HG03280 (cell line): ENCODE results near the gene ACER2.
A peak's percentile ranks its signal among the peaks of the same experiment; 100 is the strongest.

ENCODE experiments used
- ATAC-seq: cut with Tn5 transposase; IDR thresholded peaks from one replicate; pipeline ENCODE4 v1.9.1; 2021; ENCODE audit warnings: mild to moderate bottlenecking, moderate library complexity; ENCODE audit not compliant: unreplicated experiment

The ACER2 gene

GRCh38 chr9:19451240-19452087 is 42.7 kb downstream of the ACER2 start:
- ATAC-seq, result peak; percentile 95

GRCh38 chr9:19456426-19456825 is 47.6 kb downstream of the ACER2 start:
- no peak for ATAC-seq

DNA sequence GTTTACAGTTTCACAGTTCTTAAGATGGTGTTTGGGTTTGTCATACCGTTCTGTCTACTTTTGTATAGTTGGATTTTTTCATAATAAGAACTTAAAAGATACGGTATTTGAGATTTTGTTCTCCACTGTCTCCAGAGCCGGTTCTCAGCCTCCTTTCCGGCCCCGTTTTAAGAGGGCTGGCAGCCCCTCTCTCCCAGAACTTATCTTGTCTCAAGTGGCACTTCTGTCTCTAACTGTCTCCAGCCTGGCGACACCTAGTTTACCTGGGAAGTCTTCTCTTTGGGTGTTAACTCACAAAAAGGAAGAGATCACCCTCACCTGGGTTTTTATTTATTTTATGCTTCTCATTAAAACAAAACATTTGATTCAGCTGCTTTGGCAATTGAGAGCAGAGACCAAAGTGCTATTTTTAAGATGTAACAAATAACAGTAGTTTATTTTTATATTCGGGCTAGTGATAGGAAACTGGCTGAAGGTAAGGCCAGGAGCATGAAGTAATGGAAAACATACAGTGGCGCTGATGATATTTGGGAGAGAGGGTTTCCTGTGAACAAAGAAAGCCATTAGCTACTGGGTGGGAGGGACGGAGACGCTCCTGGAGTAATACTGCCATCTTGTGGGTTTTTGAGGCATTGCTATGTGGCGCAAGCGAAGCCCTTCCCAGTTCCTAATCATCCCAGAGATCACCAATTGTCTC is 48.3 kb downstream of the ACER2 start:
- ATAC-seq, result peak; percentile 79

GRCh38 chr9:19457693-19458009 is 48.8 kb downstream of the ACER2 start:
- ATAC-seq, result no peak

DNA sequence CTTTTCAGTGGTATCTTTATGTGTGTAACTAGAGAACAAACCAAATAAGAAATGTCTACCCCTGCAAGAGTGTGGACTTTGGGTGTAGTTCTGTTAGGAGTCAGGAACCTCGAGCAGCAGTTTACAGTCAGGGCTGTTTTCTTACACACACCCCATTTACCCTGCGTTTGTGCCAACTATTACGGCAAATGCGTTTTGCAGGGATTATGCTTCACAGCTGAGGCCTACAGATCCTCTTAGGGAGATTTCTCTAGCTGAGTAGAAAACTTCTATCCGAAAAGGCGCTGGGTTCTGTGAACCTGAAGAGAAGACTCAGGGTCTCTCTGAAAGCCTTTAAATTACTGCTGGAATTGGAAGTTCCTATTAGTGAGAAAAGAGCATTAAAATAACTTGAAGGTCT is 51.4 kb downstream of the ACER2 start:
- ATAC-seq, result no peak

- ATAC-seq, result no peak
Observed at GRCh38 chr9:19461135-19461534, 52.3 kb downstream of the ACER2 start.

DNA sequence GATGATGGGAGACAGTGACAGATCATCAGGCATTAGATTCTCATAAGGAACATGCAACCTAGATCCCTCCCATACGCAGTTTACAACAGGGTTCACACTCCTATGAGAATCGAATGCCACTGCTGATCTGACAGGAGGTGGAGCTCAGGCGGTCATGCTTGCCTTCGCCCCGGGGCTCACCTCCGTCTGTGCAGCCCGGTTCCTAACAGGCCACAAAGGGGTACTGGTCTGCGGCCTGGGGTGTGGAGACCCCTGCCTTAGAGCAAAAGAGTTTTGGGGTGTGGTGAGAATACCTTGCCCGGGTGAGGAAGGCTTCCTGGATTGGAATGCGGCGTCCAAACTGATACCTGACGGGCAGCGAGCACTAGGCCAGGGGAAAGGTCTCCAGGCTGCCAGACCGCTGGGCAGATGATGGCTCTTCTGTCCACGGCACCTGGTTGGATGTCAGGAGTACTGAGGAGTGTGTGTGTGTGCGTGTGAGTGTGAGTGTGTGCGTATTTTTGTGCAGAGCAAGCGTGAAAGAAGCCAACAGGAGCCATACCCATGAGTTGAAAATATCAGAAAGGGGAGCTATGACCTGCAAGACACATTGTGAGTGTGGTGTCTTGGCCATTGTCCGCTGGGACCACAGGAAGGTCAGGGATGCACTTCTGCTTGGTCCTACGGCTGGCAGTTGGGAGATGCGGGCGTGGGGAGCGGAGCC is 55.4 kb downstream of the ACER2 start:
- no peak for ATAC-seq

DNA sequence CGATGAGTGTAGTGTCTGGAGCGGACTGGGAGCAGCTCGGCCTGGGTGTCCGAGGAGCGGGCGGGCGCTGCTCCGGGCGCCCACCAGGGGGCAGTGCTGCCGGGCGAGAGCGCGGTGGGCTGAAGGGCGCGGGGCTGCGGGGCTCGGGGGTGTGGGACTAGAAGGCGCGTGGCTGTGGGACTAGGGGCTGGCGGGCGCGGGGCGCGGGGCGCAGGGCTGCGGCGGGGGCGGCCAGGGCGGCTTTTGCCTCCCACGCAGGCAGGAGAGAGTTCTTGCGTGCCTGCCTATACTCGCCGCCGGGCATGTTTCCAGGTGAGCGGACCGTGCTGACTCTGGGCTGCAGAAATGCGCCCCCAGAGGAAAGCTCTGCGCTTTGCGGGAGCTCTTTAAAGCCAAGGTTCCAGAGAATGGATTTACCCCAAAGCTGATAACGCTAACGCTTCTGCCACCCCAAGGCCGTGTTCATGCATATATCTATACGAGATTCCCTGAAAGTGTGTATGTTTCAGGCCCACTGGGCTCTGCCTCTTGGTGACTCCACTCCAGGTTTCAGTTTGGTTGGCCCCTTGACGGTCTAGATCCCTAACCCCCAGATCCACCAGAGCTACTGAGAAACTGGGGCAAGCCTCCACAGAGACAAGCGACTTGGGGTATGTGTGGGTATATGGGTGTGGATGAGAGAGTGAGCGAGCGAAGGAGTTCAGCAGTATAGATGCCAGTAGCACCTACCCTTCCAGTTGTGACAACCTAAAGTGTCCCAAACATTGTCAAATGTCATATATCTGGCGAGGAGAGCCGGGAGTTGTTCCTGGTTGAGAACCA is 56.2 kb downstream of the ACER2 start:
- ATAC-seq, result peak; percentile 92

DNA sequence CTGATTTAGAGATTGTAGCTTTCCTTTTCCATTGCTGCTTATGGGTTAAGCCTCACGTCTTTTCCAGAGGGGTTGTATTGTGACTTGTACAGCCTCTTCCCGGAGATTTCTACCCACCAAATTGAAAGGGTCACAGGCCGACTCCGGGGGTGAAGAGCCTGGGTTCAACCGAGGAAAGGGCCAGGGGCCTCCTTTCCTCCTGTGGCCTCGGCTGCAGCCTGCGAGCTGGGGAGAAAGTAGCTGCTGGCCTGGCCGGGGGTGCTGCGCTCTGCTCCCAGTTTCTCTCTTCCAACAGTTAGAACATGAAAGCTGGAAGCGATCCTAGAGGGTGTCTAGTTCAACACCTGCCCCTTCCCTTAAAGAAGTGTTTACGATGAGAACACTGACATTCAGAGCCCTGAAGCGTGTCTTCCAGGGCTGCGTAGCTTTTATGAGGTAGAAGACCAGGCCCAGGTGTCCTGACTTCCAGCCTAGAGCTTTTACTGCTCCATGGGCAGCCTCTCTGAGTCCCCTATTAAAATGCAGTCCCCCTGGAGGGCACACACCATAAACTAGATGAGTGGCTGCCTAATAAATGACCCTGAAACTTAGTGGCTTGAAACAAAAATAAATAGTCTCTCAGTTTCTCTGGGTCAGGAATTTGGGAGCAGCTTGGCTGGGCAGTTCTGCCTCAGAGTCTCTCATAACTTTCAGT is 56.9 kb downstream of the ACER2 start:
- no peak for ATAC-seq

DNA sequence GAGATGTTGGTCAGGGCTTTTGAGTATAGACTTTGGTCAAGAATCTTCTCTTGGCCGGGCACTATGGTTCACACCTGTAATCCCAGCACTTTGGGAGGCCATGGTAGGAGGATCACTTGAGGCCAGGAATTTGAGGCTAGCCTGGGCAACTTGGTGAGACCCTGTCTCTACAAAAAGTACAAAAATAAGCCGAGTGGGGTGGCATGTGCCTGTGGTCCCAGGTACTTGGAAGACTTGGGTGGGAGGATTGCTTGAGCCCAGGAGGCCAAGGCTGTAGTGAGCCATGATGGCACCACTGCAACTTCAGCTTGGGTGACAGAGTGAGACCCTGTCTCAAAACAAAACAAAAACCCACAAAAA is 57.5 kb downstream of the ACER2 start:
- ATAC-seq, result no peak

GRCh38 chr9:19469271-19469670 is 60.5 kb downstream of the ACER2 start:
- ATAC-seq, result no peak

GRCh38 chr9:19470567-19470966 is 61.8 kb downstream of the ACER2 start:
- no peak for ATAC-seq

DNA sequence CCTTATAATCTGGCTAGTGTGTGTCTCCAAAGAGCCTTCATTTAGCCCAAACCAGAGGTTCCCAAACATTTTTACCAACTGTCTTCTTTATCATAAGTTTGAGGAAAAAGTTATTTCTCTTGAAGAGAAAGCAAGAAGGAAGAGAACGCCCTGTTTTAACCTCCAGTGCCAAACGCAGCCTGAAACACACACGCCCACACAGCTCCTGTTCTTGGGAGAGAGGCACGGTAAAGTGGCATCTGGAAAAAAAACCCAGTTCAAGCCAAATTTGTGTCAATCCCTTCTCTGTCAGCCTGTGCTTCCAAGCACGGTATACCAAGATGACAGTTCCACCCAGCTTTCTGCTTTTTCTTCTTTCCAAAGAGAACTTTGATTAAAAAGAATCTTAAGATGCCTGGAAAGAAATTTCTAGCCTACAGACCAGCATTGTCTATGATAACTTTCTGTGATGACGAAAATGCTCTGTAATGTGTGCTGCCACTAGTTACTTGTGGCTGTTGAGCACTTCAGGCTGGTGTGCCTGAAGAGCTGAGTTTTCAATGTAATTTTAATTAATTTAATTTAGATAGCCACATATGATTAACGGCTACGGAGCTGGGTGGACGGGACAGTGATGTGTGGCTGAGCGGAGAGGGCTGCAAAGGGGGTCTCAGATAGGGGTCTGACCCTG is 62.3 kb downstream of the ACER2 start:
- ATAC-seq, result no peak

DNA sequence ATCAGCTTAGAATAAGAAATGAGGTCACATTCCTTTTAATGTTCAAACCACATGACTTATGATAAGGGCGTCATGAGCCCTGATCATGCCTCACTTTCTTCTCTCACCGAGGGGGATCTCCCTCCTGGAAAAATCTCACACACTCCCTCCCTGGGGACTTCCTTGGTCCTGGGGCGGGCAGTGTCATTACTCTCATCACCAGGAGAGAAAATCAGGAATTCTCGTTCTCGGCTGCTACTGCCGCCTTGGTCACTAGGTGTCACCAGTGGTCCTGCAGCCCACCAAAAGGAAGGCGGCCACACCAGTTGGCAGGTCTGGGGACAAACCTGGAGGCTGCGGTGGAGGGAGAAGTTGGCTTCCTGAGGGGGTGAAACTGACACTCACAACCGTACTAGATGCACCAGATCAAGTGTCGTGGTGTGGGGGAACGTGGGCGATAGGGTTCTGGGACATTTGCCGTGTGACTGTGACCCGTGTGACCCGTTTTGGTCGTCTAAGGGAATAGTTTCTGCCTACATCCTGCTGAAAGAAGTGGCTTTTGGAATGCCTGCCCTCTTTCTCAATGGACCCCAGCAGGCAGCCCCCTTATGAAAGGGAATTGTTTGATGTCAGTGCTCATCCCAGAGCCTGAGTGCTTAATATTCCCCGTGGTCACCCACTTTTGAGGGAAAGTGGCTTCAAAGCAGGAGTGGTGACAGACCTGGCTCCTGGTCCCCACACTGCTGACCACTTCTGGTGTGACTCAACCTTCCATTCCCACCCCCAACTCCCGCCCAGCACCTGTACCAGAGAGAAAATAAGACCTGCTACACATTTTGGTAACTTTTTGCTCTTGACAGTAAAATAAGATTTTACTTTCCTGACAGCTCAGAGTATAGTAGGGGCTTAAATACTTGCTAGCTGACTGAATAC is 63.2 kb downstream of the ACER2 start:
- ATAC-seq, result peak; percentile 79

- ATAC-seq, result no peak
Observed at GRCh38 chr9:19473605-19474004, 64.8 kb downstream of the ACER2 start.

DNA sequence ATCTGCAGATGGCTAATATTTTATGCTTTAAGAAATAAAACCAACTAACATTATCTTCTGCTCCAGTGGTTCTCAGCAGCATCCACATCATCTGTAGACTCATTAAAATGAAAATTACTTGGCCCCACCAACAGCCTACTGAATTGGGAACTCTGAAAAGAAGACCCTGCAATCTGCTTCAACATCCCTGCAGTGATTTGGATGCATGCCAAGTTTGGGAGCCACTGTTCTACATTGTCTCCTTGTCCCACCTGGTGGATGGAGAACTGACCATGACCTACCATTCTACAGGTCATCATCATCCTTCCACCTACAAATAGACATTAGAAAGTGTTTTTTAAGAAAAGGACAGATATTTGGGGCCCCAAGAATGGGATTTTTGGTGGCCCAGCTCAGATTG is 71.1 kb downstream of the ACER2 start:
- ATAC-seq, result no peak

- no peak for ATAC-seq
Observed at GRCh38 chr9:19480345-19480744, 71.5 kb downstream of the ACER2 start.

- ATAC-seq, result no peak
Observed at GRCh38 chr9:19481121-19481870, 72.5 kb downstream of the ACER2 start.
